GM21529 (cell line): ENCODE measurements around the gene ZPBP2.
"Not testable (repeated sequence)": the region's sequence is repeated elsewhere in the genome, so short reads cannot be mapped to it uniquely, and the experiment has no call there.

Source experiments
- ATAC-seq: cut with Tn5 transposase; IDR thresholded peaks from one replicate; pipeline ENCODE4 v1.9.1; 2021; ENCODE audit not compliant: unreplicated experiment

The ZPBP2 gene

GRCh38 chr17:39855911-39856649 is 11.9 kb upstream of the ZPBP2 start:
- not testable (repeated sequence) for ATAC-seq

GRCh38 chr17:39861235-39861634 is 6.8 kb upstream of the ZPBP2 start:
- ATAC-seq: no peak

- no peak for ATAC-seq
Measured at GRCh38 chr17:39863244-39863917, 4.6 kb upstream of the ZPBP2 start.

GRCh38 chr17:39863918-39864746 is 3.9 kb upstream of the ZPBP2 start, which contains the start of gene IKZF3:
Gene IKZF3, minus strand, starts transcription at chr17:39864312. Its CDS starts 186 bp downstream, at chr17:39864126.
- ATAC-seq: peak; percentile 24

GRCh38 chr17:39866013-39866730 is 1.8 kb upstream of the ZPBP2 start:
- ATAC-seq: no peak

GRCh38 chr17:39867084-39867879 is 720 bp upstream of the ZPBP2 start:
- ATAC-seq: peak; percentile 53

- ATAC-seq: no peak
Measured at GRCh38 chr17:39868554-39868942, 546 bp downstream of the ZPBP2 start.

- no peak for ATAC-seq
Measured at GRCh38 chr17:39870776-39871175, 2.8 kb downstream of the ZPBP2 start.

- ATAC-seq: no peak
Measured at GRCh38 chr17:39871801-39872200, 3.8 kb downstream of the ZPBP2 start.

- ATAC-seq: no peak
Measured at GRCh38 chr17:39872751-39873150, 4.7 kb downstream of the ZPBP2 start.

GRCh38 chr17:39886102-39886501 is 18.1 kb downstream of the ZPBP2 start:
- ATAC-seq: not testable (repeated sequence)

GRCh38 chr17:39887078-39887477 is 19.1 kb downstream of the ZPBP2 start:
- no peak for ATAC-seq

- no peak for ATAC-seq
Measured at GRCh38 chr17:39889200-39889599, 21.2 kb downstream of the ZPBP2 start.

- no peak for ATAC-seq
Measured at GRCh38 chr17:39894681-39895376, 26.8 kb downstream of the ZPBP2 start.

- no peak for ATAC-seq
Measured at GRCh38 chr17:39898088-39898487, 30.1 kb downstream of the ZPBP2 start.

GRCh38 chr17:39899215-39899614 is 31.2 kb downstream of the ZPBP2 start:
- no peak for ATAC-seq

- not testable (repeated sequence) for ATAC-seq
Measured at GRCh38 chr17:39902027-39902426, 34.0 kb downstream of the ZPBP2 start.

GRCh38 chr17:39903158-39903884 is 35.3 kb downstream of the ZPBP2 start:
- ATAC-seq: no peak

- no peak for ATAC-seq
Measured at GRCh38 chr17:39904990-39905288, 36.9 kb downstream of the ZPBP2 start.
